H1 (cell line): ENCODE measurements around the gene DTWD2. TPM values are rescaled to one million over a fixed set of nuclear protein-coding genes. Genes with fewer than 3 reads are reported as not detected.

ENCODE experiments used
- EP300 ChIP-seq, 2 experiments: IDR thresholded peaks; 1 replicate in 1 of 2; 2 replicates in 1 of 2; pipeline ENCODE4 v1.6.1; 2011 to 2012; ENCODE audit warnings: low read depth in 2 of 2, low read length in 2 of 2, mild to moderate bottlenecking in 2 of 2, borderline replicate concordance in 1 of 2, inconsistent platforms in 1 of 2, moderate library complexity in 1 of 2
- polyA plus RNA-seq, 7 experiments: library from polyadenylated mRNA; depleted of rRNA in 3 of 7; stranded (reverse) in 5 of 7; unstranded in 2 of 7; fragments of >200 nt in 5 of 7; fragments of 200-250 nt in 2 of 7; gene quantifications; 1 replicate in 5 of 7; 2 replicates in 1 of 7; 4 replicates in 1 of 7; pipeline versions ENCODE4 v1.2.1 to v1.2.3, GENCODE V29; 2011 to 2013; ENCODE audit warnings: missing spikeins in 2 of 7, mixed read lengths in 2 of 7
- total RNA-seq: library from RNA; stranded (reverse); fragmentation: NEBNext Ultra II Directional; extraction: Animal tissue kit (Norgen Biotek cat#: 25700); gene quantifications from 2 replicates; pipeline ENCODE4 v1.2.1, GENCODE V29; 2021

The DTWD2 gene
- total and polyA plus RNA-seq, 2 of the 8 experiments (the other 6 are each of a cell fraction or from before 2014, with no cell fraction given): 4.3 to 17.1 TPM

DNA sequence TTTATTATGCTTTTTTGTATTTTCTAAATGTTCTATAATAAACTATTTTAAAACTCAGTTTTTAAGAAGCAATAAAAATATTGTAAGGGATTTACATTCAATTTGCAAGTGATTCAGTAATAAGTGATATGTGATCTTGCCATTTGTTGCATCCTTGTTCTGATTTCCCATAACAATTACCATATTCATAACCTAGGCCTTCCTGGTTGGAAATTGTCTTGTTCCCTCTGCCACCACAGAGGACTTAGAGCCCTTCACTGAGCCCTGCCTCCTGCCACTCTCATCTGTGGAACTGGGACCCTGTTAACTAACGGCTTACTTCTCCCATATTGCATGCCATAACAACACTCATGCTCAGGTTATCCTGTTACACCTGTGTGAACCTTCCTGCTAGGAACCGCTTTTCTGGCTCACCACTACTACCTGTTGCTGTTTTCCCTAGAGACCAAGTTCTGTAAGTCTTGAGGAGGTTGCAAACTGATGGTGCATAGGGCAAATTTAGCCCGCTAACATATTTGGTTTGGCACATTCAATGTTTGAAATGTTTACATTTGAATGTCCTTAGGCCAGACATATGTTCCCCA is 32.9 kb upstream of the DTWD2 start (continued):
- no peak for TF ChIP-seq EP300 (IDR thresholded peaks at IDR 0.05; ENCODE audit: borderline replicate concordance in 1 of 2, low read depth in 2 of 2, low read length in 2 of 2)
